RWPE2 (cell line): Measurements from ENCODE around the gene EDAR.

Source experiments
- ATAC-seq: fragments of 200-7000 bp; cut with Tn5 transposase; 3 replicates; pipeline ENCODE4 v1.9.1; 2021; ENCODE audit warnings: low read depth
- DNase-seq: peaks from one replicate; pipeline ENCODE4 v3.0.0-alpha.2; 2020; ENCODE audit warnings: low spot score
- H3K27ac ChIP-seq: fragments of 450-650 bp; 2 replicates; pipeline ENCODE4 v1.5.1; 2017; ENCODE audit warnings: mild to moderate bottlenecking; ENCODE audit not compliant: poor library complexity, severe bottlenecking
- H3K27me3 ChIP-seq: fragments of 250-450 bp; sonication (Bioruptor Pico); 2 replicates; pipeline ENCODE4 v1.5.1; 2021; ENCODE audit warnings: mild to moderate bottlenecking, moderate library complexity; ENCODE audit not compliant: insufficient read depth, poor library complexity, severe bottlenecking
- H3K36me3 ChIP-seq: fragments of 250-450 bp; sonication (Bioruptor Pico); 2 replicates; pipeline ENCODE4 v1.5.1; 2020; ENCODE audit warnings: low read depth, mild to moderate bottlenecking, moderate library complexity
- H3K4me1 ChIP-seq: fragments of 250-450 bp; sonication (Bioruptor Pico); 2 replicates; pipeline ENCODE4 v1.5.1; 2021; ENCODE audit warnings: mild to moderate bottlenecking, moderate library complexity; ENCODE audit not compliant: insufficient read depth, poor library complexity, severe bottlenecking
- H3K4me3 ChIP-seq: fragments of 250-450 bp; sonication (Bioruptor Pico); 2 replicates; pipeline ENCODE4 v1.5.1; 2021; ENCODE audit warnings: mild to moderate bottlenecking, moderate library complexity; ENCODE audit not compliant: severe bottlenecking
- H3K9me3 ChIP-seq: fragments of 250-450 bp; sonication (Bioruptor Pico); 2 replicates; pipeline ENCODE4 v1.5.1; 2021; ENCODE audit warnings: mild to moderate bottlenecking, moderate library complexity; ENCODE audit not compliant: severe bottlenecking
- CTCF ChIP-seq: fragments of 450-650 bp; IDR thresholded peaks from one replicate; pipeline ENCODE4 v1.5.1; 2017; ENCODE audit warnings: mild to moderate bottlenecking, moderate library complexity; ENCODE audit not compliant: poor library complexity, severe bottlenecking

Gene EDAR

GRCh38 chr2:108983610-108984009 is 5.4 kb downstream of the EDAR start:
- no peak overlapping the region for H3K27ac ChIP-seq
- TF ChIP-seq CTCF = no peak

GRCh38 chr2:108983061-108983460 is 6.0 kb downstream of the EDAR start:
- no peaks in the 10 kb centered on the region for H3K36me3 ChIP-seq
- DNase-seq (no peak), ATAC-seq (no peak)
- no peaks in the 10 kb centered on the region for H3K9me3 ChIP-seq
- no peaks in the 10 kb centered on the region for H3K4me1 ChIP-seq
- no peak overlapping the region for H3K27ac ChIP-seq
- H3K27me3 ChIP-seq = no peaks in the 10 kb centered on the region
- H3K4me3 ChIP-seq = no peak overlapping the region
- no peak for TF ChIP-seq CTCF

More at GRCh38 chr2:108983610-108984009, 5.4 kb downstream of the EDAR start:
- peaks cover under 1% of the 10 kb centered on the region for H3K4me1 ChIP-seq
- ATAC-seq = no peak
- no peaks in the 10 kb centered on the region for H3K36me3 ChIP-seq
- H3K27me3 ChIP-seq = no peaks in the 10 kb centered on the region
- H3K9me3 ChIP-seq = no peaks in the 10 kb centered on the region
- H3K4me3 ChIP-seq = no peak overlapping the region
- no peak for DNase-seq

GRCh38 chr2:108982259-108982679 is 6.8 kb downstream of the EDAR start:
- Histone ChIP-seq H3K4me3 (no peak overlapping the region), H3K9me3 (no peaks in the 10 kb centered on the region), H3K4me1 (no peaks in the 10 kb centered on the region), H3K27ac (no peak overlapping the region), H3K27me3 (no peaks in the 10 kb centered on the region), H3K36me3 (no peaks in the 10 kb centered on the region)
- TF ChIP-seq CTCF = no peak
- DNase-seq (no peak), ATAC-seq (no peak)

GRCh38 chr2:108981846-108982245 is 7.2 kb downstream of the EDAR start:
- no peaks in the 10 kb centered on the region for H3K9me3 ChIP-seq
- no peak for TF ChIP-seq CTCF
- DNase-seq (no peak), ATAC-seq (no peak)
- H3K4me1 ChIP-seq = no peaks in the 10 kb centered on the region
- no peak overlapping the region for H3K27ac ChIP-seq
- H3K4me3 ChIP-seq = no peak overlapping the region
- H3K27me3 ChIP-seq = no peaks in the 10 kb centered on the region
- no peaks in the 10 kb centered on the region for H3K36me3 ChIP-seq

GRCh38 chr2:108980076-108980475 is 8.9 kb downstream of the EDAR start:
- no peak overlapping the region for H3K4me3 ChIP-seq
- no peaks in the 10 kb centered on the region for H3K9me3 ChIP-seq
- DNase-seq (no peak), ATAC-seq (no peak)
- no peak overlapping the region for H3K27ac ChIP-seq
- H3K4me1 ChIP-seq = no peaks in the 10 kb centered on the region
- H3K36me3 ChIP-seq = no peaks in the 10 kb centered on the region
- no peak for TF ChIP-seq CTCF
- no peaks in the 10 kb centered on the region for H3K27me3 ChIP-seq
